ENCODE data around the gene BHLHA9.

Gene BHLHA9

DNA sequence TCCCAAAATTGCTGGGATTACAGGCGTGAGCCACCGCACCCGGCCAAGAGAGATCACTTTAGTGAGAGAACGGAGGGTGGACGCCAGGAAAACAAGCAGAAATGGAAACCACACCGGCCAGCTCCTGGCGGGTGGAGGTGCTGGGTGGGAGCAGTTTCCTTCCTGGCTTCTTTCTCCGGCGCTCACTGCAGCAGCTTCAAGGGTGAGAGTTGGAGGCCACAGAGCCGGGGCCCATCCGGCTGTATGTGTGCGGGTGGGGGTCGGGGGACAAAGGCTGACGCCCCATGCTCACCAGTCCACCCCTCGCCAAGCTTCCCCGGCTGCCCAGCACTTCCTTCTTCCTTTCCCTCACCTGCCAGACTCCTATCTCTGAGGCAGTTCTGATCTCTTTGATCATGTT lies 13.5 kb upstream of the BHLHA9 start:
- no peak for DNase-seq

GRCh38 chr17:1260086-1260769 lies 10.0 kb upstream of the BHLHA9 start:
- no peak for DNase-seq

GRCh38 chr17:1260770-1261161 lies 9.5 kb upstream of the BHLHA9 start:
- no peak for DNase-seq

GRCh38 chr17:1264196-1264595 lies 6.0 kb upstream of the BHLHA9 start:
- DNase-seq = no peak

DNA sequence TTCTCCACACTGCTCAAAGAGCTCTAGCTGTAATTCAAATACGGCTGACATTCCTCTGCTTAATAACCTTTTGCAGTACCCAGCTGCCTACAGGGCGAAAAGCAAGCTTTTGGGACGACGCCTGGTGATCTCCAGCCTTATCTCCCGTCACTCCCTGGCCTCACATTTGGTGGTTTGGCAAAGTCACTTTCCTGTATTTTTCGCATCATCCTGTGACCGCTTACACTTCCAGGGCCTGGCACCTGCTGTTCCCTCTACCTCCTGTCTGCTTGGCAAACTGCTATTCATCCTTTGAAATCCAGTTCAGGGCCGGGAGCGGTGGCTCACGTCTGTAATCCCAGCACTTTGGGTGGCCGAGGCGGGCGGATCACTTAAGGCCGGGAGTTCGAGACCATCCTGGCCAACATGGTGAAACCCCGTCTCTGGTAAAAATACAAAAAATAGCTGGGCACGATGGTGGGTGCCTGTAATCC lies 2.7 kb upstream of the BHLHA9 start:
- no peak for DNase-seq

- DNase-seq = no peak
These were observed 783 bp downstream of the BHLHA9 start for GRCh38 chr17:1271030-1271423.

DNA sequence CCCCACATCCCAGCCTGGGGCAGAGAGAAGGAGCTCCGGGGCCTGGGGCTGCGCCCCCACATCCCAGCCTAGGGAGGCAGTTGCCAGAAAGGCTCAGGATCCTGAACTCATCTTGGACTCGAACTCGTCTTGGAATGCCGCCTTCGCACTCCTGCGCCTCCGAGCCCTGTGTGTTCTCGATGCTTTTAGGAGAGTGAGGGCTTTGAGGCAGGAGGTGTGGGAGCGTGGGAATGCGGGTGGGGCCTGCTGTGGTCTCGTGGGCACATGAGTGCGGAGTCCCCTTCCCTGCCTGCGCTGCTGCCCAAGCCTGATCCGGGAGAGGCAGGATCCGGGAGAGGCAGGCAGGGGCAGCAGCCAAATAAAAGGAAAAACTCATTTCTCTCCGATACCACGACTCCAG lies 1.2 kb downstream of the BHLHA9 start:
- DNase-seq = no peak

GRCh38 chr17:1272701-1273100 lies 2.5 kb downstream of the BHLHA9 start:
- DNase-seq = no peak

DNA sequence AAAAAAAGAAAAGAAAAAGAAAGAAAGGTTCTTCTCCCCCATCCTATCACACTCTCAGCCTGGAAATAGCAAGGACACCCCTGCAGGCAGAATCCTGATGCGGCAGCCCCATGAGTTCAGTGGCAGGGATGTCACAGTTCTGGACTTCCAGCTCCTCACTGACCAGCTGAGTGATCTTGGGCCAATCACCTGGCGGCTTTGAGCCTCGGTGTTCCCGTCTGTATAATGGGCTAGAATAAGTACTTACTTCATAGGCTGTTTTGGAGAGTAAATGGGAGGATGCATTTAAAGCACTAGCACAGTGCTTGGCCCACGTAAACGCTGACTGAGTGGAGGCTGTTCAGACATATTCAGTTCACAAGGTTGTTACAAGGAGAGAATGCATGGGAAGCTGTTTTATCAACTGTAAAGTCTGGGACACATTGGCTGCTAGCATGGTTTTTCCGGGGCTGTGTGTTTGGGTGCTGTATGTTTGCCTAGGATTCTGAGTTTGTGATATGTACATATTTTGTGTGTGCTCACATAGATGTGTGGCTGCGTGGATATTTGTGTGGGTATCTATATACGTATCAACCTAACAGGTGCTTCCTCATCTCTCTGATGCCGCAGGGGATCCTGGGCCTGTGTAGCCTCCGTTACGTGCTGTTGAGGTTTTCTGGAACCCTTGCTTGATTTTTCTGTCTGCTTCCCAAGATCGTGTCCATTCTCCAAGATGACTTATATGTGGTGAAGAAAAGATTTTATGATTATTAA lies 3.4 kb downstream of the BHLHA9 start:
- DNase-seq = no peak

- DNase-seq = no peak
These were observed 4.0 kb downstream of the BHLHA9 start for GRCh38 chr17:1274245-1274608.

DNA sequence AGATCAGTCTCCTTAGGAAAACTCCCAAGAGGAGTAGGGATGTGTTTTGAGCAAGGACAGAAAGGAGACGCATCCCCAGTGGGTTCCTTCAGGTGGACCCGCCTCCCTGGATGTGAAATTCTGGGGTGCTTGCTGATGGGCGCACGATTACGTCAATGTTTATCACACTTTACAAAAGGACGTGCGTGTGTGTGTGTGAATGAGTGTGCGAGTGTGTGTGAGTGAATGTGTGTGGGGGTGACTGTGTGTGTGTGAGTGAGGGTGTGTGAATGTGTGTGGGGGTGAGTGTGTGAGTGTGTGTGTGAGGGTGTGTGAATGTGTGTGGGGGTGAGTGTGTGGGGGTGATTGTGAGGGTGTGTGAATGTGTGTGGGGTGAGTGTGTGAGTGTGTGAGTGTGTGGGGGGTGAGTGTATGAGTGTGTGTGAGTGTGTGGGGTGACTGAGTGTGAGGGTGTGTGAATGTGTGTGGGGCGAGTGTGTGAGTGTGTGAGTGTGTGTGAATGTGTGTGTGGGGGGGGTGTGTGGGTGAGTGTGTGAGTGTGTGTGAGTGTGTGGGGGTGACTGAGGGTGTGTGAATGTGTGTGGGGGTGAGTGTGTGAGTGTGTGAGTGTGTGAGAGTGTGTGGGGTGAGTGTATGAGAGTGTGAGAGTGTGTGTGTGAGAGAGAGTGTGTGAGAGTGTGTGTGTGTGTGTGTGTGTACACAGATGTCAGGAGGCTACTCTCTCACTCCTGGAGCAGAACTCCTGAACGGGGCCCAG lies 5.1 kb downstream of the BHLHA9 start:
- no peak for DNase-seq

GRCh38 chr17:1275962-1276736 lies 5.9 kb downstream of the BHLHA9 start:
- DNase-seq = peak; percentile 51 to 73

DNA sequence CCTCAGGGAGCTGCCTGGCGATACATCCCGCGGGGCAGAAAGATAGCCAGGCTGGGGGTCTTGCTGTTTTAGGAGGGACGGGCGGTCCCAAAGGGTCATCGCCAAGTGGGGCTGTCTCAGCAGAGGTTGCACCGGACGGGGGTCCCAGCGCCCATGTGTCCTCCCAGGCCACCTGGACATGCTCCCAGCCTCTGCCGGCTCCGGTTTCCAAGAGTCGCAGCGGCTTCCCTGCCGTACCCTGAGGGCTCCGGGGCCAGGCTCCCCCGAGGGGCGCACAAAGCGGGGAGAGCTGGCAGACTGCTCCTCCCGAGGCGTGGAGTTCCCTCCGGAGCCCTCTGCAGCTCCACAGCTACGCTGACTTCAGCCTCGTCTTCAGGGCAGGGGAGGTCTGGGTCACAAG lies 10.4 kb downstream of the BHLHA9 start:
- no peak for DNase-seq

- DNase-seq = no peak
These were observed 16.3 kb downstream of the BHLHA9 start for GRCh38 chr17:1286379-1287106.

GRCh38 chr17:1289695-1290094 lies 19.5 kb downstream of the BHLHA9 start:
- DNase-seq = no peak

- DNase-seq = no peak
These were observed 20.4 kb downstream of the BHLHA9 start for GRCh38 chr17:1290676-1291075.

GRCh38 chr17:1294157-1294717 lies 24.0 kb downstream of the BHLHA9 start:
- DNase-seq = peak in 1 of 2 experiments; percentile 57

DNA sequence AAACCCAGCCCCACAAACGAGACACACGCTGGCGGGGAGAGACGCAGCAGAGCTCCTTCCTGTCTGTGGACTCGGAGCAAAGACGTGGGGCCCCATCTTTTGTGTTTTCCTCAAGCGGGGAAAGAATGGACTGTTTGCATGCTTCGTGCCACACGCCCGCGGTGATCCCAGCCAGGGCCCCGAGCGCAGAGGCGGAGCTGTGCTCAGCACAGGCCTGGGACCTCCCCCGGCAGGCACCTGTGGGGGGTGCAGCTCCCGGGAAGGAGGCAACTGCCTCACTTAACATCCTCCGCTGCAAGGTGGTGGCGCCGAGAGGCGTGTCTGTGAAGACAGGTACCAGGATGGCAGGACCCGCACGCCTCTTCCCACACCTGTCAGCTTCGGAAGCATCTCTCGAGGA lies 28.4 kb downstream of the BHLHA9 start:
- DNase-seq = peak; percentile 51 to 52

- DNase-seq = no peak
These were observed 29.5 kb downstream of the BHLHA9 start for GRCh38 chr17:1299552-1300370.

DNA sequence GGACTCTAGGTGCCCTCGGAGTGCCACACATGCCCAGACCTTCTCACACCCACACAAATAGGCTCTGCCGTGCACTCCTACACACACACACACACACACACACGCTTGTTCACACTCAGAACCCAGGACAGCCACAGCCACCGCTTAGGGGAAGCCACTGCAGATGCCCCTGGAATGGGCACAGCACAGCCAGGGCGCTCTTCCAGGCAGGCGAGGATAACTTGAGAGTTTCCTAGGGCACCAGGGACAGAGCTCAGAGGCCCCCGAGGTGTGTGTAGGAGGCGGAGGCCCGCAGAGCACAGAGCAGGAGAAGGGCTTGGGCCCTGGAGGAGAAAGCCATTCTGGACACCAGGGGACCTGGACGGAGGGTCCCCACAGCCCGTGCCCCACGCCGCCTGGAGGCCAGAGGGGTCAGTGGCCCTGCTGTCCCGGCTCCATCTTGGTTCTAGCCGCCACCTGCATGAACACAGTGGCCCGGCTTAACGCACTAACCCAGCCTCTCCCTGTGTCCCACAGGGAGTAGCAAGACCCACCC lies 30.2 kb downstream of the BHLHA9 start:
- DNase-seq = no peak

DNA sequence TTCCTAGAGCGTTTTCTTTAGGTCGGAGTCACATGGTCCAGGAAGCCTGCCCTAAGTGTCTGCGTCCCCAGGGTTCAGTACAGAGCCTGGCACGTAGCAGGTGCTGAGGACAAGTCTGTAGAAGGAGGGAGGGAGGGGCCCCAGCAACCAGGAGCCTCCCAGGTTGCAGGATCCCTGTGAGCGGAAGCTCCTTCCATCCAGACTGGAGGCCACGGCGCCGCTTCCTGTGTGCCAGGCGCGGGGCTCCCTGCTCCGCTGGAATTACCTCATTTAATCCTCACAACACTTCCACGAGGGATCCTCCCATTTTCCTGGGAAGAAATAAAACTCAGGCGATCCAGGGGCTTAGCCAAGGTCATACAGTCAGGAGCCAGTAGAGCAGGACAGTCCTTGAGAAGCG lies 31.3 kb downstream of the BHLHA9 start:
- DNase-seq = no peak

All from stimulated activated CD4-positive, alpha-beta T cell treated with anti-CD3 and anti-CD28 coated beads, Interleukin-4, amount 100 ng/mL, for 4 hours (primary cell).